Testis (tissue), 2 donors: ENCODE measurements around the gene ESR1.

Experiments used
- CTCF ChIP-seq, 3 experiments: fragments of 450-650 bp in 2 of 3; fragments of 200-600 bp in 1 of 3; sonication (generic) in 1 of 3; IDR thresholded peaks; one replicate each; pipeline ENCODE4 v1.5.1; 2016 to 2019; ENCODE audit warnings: antibody characterized with exemption in 3 of 3, mild to moderate bottlenecking in 2 of 3, moderate library complexity in 1 of 3
- POLR2A ChIP-seq: fragments of 450-650 bp; IDR thresholded peaks from one replicate; pipeline ENCODE4 v1.6.1; 2017; ENCODE audit warnings: antibody characterized with exemption, mild to moderate bottlenecking, moderate library complexity

GRCh38 chr6:152122434-152122833, 315.0 kb downstream of the ESR1 start:
- TF ChIP-seq CTCF (IDR thresholded peaks at IDR 0.05) (no peak), POLR2A (no peak)
